ENCODE results near the gene XRCC6.

- TF ChIP-seq CEBPB (IDR thresholded peaks at IDR 0.05; ENCODE audit: low read depth, low read length) (no peak), POLR2A (IDR thresholded peaks at IDR 0.05; ENCODE audit: low read depth, low read length) (no peak), MAFK (IDR thresholded peaks at IDR 0.05; ENCODE audit: low read depth, low read length) (no peak), CTCF (conservative IDR thresholded peaks at IDR 0.05; ENCODE audit: low read depth, low read length) (no peak), RCOR1 (IDR thresholded peaks at IDR 0.05; ENCODE audit: insufficient replicate concordance, low read length) (no peak), USF2 (IDR thresholded peaks at IDR 0.05; ENCODE audit: low read depth, low read length) (no peak), CHD1 (IDR thresholded peaks at IDR 0.05; ENCODE audit: low read depth, low read length) (no peak), MXI1 (IDR thresholded peaks at IDR 0.05; ENCODE audit: borderline replicate concordance, low read depth, low read length) (no peak)
Observed at GRCh38 chr22:41621911-41622179, 750 bp downstream of the XRCC6 start.
